PC-3 (cell line): Measurements from ENCODE around the gene APOA4.

Experiments used
- EZH2 ChIP-seq: fragments of 300-600 bp; sonication (generic); IDR thresholded peaks from one replicate; pipeline ENCODE4 v1.6.1; 2017; ENCODE audit warnings: antibody characterized with exemption, mild to moderate bottlenecking, low read length; ENCODE audit not compliant: unreplicated experiment
- EZH2phosphoT487 ChIP-seq: fragments of 300-600 bp; sonication (generic); IDR thresholded peaks from 2 replicates; pipeline ENCODE4 v1.6.1; 2018; ENCODE audit warnings: mild to moderate bottlenecking, antibody characterized with exemption, low read length, borderline replicate concordance
- TF ChIP-seq, protein P1 (sequence below): fragments of 300-600 bp; sonication (generic); conservative IDR thresholded peaks from 2 replicates; pipeline ENCODE4 v1.5.1; 2017; ENCODE audit warnings: antibody characterized with exemption, low read depth, mild to moderate bottlenecking, low read length

DNA sequence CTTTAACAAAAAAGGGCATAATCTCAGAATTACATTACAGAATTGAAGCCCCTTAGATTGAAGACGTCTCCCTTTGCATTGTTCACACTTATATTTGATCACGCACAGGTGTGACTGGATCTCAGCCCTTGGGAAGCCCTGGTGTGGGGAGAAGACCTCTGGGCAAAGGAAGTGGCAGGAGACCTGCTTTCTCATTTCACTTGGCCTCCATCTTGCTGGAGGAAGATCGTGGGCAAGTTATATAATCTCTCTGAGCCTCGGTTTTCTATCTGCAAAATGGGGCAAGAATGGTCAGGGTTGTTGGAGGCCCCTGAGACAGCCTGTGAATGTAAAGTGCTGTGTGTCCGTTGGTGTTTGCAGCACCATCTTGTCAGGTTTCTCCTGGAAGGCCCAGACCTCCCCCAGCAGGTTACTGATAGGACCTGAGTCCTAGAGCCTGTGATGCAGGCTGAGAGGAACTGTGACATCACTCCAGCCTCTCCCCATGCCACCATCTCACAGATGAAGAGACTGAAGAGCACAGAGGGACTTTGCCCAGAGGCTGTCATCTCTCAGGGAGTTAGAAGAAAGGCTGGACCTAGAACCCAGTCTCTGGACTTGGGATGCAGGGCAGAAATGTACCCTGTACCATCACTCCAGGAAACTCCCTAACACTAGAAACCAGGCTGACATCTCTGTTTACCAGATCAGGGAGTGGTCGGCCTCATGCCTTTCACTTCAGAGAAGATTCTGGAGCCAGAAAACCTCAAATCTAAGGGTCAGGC is 15.4 kb upstream of the APOA4 start:
- TF ChIP-seq EZH2 (no peak), EZH2phosphoT487 (no peak)
- TF ChIP-seq, protein P1, sequence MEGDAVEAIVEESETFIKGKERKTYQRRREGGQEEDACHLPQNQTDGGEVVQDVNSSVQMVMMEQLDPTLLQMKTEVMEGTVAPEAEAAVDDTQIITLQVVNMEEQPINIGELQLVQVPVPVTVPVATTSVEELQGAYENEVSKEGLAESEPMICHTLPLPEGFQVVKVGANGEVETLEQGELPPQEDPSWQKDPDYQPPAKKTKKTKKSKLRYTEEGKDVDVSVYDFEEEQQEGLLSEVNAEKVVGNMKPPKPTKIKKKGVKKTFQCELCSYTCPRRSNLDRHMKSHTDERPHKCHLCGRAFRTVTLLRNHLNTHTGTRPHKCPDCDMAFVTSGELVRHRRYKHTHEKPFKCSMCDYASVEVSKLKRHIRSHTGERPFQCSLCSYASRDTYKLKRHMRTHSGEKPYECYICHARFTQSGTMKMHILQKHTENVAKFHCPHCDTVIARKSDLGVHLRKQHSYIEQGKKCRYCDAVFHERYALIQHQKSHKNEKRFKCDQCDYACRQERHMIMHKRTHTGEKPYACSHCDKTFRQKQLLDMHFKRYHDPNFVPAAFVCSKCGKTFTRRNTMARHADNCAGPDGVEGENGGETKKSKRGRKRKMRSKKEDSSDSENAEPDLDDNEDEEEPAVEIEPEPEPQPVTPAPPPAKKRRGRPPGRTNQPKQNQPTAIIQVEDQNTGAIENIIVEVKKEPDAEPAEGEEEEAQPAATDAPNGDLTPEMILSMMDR: no peak
